HG03565 (cell line): ENCODE data around the gene MAMDC4.
"Not testable (repeated sequence)": the region's sequence is repeated elsewhere in the genome, so short reads cannot be mapped to it uniquely, and the experiment has no call there.

Experiments
- ATAC-seq: cut with Tn5 transposase; IDR thresholded peaks from one replicate; pipeline ENCODE4 v1.9.1; 2021; ENCODE audit warnings: mild to moderate bottlenecking, moderate library complexity; ENCODE audit not compliant: unreplicated experiment

The MAMDC4 gene

DNA sequence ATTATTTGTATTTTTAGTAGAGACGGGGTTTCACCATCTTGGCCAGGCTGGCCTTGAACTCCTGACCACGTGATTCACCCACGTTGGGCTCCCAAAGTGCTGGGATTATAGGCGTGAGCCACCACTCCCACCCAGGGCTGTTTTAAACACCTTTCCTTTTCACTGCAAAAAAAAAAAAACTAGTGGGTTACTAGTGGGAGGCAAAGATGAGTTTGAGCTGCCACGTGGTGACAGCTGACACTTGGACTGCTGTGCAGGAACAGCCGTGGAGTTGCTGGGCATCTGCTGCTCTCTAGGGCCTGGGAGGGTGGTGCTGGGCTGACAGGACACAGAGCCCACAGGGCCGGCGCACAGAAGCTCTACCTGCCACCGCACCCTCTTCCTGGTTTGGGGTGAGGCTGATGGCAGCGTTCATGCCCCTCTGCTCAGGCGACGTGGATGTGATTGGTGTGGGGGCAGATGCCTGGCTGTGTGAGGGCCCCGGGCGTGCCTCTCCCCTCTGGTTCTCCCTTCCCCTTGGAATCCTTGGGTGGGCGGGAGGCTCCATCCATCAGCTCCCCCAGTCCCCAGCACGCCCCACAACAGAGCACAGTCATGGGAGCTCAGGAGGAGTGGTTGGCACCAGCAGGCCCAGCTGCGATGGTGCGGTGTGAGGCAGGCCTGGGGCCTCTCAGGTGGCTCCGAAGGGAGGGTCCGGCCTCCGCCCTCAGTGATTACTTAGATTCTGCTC is 27.5 kb upstream of the MAMDC4 start:
- ATAC-seq, result no peak

- ATAC-seq, result no peak
Measured at GRCh38 chr9:136825295-136826187, 26.6 kb upstream of the MAMDC4 start.

DNA sequence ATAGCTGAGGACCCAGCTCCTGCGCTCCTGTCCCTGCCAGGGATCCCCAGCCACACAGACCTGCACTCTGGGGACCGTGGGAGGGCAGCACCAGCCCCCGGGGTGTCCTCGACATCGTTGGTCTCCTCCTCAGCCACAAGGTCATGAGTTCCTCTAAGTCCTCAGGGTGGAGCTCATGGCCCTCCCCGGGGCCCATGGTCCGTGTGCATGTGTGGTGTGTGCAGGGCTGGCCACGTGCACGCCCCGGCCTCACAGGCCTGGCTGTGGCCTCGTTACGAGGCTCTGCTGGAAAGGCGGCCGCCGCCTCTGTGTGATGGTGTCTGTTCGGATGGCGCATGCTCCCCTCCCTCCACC is 26.0 kb upstream of the MAMDC4 start:
- ATAC-seq, result no peak

- ATAC-seq, result no peak
Measured at GRCh38 chr9:136826703-136827582, 25.2 kb upstream of the MAMDC4 start.

DNA sequence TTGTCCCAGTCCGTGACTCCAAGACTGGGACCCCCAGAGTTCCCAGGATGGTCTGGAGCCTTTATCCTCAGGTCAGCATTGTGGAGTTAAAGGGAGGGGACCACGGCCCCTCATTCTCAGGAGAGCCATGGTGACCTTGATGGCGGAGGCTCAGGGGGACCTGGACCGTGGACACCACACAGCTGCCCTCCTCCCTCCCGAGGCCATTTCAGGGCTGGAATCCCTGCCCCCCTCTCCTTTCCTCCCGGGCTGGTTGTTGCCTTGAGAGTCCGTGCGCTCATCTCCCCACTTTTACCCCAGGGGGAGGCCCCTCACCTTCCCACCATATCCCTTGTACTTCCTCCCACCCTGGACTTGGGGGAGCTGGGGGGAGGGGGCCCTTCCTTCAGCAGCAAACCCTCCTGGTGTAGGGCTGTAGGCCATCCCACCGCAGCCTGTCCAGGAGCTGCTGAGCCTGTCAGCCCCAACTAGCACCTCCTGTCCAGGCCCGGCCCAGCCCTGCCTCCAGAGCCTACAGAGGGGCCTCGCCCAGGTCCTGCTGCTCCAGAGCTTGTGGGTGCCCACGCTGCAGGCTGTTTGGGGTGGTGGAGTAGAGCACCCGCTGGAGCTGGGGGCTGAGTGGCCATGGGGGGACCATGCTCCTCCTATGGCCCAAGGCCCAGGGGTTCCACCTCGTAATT is 24.2 kb upstream of the MAMDC4 start:
- ATAC-seq, result no peak

DNA sequence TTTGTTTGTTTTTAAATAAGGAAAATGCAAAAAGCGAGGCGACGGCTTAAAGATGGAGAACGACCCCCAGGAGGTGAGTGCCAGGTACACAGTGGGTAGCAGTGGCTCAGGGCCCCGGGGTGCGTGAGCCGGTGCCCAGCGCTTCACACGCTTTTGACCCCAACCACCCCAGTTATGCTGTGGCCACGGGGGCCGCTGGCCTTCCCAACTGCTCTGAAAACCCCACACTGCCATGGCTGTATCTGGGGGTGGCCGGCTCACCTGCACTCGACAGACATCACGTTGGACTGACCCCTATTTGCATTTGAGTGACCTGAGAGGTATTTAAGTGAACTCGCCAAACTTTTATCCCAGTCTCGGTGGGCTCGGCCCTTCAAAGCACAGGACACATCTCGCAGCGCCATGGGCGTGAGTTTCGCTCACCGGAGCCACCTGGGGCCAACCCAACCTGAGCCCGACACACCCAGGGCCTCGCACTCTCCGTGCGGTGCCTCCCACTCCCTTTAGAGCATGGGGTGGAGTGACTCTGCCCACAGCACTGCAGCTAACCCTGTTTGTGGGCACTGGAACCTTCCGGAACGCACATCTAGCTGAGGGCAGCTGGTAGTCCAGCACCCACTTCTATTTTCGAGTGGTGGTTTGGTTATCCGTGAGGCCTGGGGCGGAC is 23.5 kb upstream of the MAMDC4 start:
- no peak for ATAC-seq

GRCh38 chr9:136829412-136829811 is 22.7 kb upstream of the MAMDC4 start:
- no peak for ATAC-seq

- no peak for ATAC-seq
Measured at GRCh38 chr9:136829981-136830885, 21.9 kb upstream of the MAMDC4 start.

DNA sequence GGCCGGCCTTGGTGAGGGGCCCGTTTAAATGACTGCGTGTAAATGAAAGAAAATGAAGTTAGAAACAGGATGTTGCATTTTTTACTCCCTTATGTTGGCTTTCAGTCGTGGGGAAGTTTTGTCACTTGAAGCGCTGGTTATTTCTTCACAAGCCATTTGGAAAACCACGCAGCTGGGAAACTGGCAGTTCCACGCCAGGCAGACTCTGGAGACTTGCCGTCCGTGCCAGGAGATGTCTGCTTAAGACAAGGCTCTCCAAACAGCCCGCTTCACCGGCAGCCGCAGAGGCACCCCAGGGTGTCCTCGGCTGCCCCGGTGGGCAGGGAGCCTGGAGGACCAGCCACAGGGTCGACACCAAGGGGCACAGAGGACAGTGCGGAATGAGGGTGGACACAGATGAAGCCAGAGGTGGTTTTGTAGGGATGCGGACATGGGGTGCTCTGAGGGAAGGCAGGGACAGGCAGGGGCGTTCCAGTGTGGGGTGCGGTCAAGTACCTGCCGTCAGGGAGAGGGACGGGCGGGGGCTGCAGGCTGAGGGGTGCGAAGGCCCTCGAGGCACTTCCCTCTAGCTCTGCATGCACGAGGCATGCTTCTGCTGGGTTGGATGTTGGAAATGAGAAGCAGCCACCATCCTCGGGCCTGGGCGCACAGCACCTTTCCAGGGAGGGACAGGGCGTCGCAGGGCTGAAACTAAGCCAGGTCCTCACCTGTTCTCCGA is 21.0 kb upstream of the MAMDC4 start:
- ATAC-seq, result no peak

DNA sequence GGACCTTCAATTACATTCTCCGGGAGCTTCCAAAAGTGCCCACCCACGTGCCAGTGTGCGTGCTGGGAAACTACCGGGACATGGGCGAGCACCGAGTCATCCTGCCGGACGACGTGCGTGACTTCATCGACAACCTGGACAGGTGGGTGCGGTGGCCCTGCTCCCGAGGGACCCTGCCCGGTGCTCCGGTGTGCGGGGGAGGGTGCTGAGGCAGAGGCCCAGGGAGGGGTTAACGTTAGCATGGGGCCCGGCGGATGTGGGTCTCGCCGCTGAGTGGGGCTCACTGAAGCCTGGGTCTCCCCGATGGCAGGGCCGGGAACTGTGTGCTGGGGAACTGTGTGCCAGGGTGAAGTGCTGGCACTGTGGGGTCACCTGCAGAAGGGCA is 20.4 kb upstream of the MAMDC4 start:
- no peak for ATAC-seq

- ATAC-seq, result no peak
Measured at GRCh38 chr9:136832581-136832980, 19.6 kb upstream of the MAMDC4 start.

DNA sequence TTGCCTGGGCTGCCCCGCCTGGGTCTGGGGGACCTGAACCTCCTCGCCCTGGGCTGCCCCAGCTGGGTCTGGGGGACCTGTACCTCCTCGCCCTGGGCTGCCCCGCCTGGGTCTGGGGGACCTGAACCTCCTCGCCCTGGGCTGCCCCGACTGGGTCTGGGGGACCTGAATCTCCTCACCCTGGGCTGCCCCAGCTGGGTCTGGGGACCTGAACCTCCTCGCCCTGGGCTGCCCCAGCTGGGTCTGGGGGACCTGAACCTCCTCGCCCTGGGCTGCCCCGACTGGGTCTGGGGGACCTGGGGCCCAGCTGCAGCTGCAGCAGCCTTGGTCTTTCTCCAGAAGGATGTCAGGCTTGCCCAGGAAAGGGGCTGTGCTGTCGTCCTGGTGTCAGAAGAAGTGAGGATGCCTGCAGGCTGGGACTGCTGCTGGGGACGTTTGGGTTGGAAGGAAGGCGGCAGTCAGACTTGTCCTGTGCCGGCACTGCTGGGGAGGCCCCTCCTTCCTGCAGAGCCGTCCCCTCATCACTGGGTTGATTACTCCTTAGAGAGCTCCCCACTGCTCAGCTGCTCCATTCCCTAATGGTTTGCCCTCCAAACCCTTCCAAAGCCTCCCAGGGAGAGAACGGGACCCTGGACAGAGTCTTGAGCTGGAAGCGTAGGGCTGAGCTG is 18.6 kb upstream of the MAMDC4 start:
- not testable (repeated sequence) for ATAC-seq

DNA sequence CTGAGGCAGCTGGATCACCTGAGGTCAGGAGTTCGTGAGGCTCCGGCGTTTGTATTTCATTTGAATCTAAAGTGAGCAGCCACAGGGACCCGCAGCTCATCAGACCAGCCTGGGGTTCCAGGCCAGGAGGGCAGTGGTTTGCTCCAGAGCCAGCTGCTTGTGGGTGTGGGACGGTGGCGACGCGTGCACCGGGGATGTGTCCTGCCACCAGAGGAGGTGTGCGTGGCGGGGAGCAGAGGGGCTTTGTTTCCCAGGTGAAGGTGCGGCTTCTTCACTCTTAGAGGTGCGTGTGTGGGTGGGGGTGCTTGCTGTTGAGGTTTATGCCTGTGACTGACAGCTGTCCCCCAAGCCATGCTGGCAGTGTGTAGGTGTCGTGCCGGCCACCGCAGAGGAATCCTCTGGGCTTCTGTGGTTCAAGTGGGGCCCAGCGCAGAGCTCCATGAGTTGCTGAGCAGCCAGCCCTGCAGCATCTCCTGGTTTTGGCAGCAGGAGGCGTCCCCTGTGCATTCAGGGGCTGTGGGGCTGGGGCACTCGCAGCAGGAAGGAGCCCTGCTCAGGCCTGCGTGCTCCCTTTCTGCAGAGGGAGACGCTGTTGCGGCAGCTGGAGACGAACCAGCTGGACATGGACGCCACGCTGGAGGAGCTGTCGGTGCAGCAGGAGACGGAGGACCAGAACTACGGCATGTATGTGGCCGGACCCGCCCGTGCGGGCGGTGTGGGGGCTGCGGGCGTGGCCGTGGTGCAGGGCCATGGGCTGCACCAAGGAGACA is 16.8 kb upstream of the MAMDC4 start:
- no peak for ATAC-seq

GRCh38 chr9:136835932-136836904 is 15.9 kb upstream of the MAMDC4 start:
- ATAC-seq, result no peak

- ATAC-seq, result no peak
Measured at GRCh38 chr9:136837146-136837855, 14.8 kb upstream of the MAMDC4 start.
